HT-29 (cell line): Measurements from ENCODE around the gene NEB. TPM values are rescaled to one million over a fixed set of nuclear protein-coding genes. Genes with fewer than 3 reads are reported as not detected.
"Not testable (repeated sequence)": the region's sequence is repeated elsewhere in the genome, so short reads cannot be mapped to it uniquely, and the experiment has no call there.

Experiments
- DNase-seq: peaks from one replicate; pipeline ENCODE4 v3.0.0-alpha.2; 2015; ENCODE audit warnings: low spot score
- total RNA-seq: library from RNA; depleted of rRNA; stranded (reverse); fragments of >200 nt; shearing (Covaris generic); gene quantifications from 2 replicates; pipeline ENCODE4 v1.2.3, GENCODE V29; 2014

The NEB gene
- total RNA-seq, 1 experiment from 2014 or later: 1.0 TPM

- no peak for DNase-seq
Observed at GRCh38 chr2:151614606-151615306, 119.5 kb downstream of the NEB start.

GRCh38 chr2:151614159-151614558 is 120.1 kb downstream of the NEB start:
- no peak for DNase-seq

GRCh38 chr2:151611351-151611750 is 122.9 kb downstream of the NEB start:
- DNase-seq: no peak

GRCh38 chr2:151610310-151610709 is 124.0 kb downstream of the NEB start:
- DNase-seq: no peak

GRCh38 chr2:151609705-151610104 is 124.6 kb downstream of the NEB start:
- DNase-seq: no peak

- not testable (repeated sequence) for DNase-seq
Observed at GRCh38 chr2:151607459-151608424, 126.5 kb downstream of the NEB start.

- DNase-seq: not testable (repeated sequence)
Observed at GRCh38 chr2:151603530-151603929, 130.7 kb downstream of the NEB start.

- DNase-seq: not testable (repeated sequence)
Observed at GRCh38 chr2:151602402-151602801, 131.9 kb downstream of the NEB start.

GRCh38 chr2:151601803-151602202 is 132.5 kb downstream of the NEB start:
- DNase-seq: not testable (repeated sequence)

GRCh38 chr2:151596903-151597608 is 137.2 kb downstream of the NEB start:
- DNase-seq: not testable (repeated sequence)

GRCh38 chr2:151591908-151592255 is 142.4 kb downstream of the NEB start:
- not testable (repeated sequence) for DNase-seq

GRCh38 chr2:151591250-151591907 is 142.9 kb downstream of the NEB start:
- not testable (repeated sequence) for DNase-seq

GRCh38 chr2:151581300-151581699 is 153.0 kb downstream of the NEB start:
- not testable (repeated sequence) for DNase-seq

GRCh38 chr2:151580697-151581096 is 153.6 kb downstream of the NEB start:
- DNase-seq: not testable (repeated sequence)

- DNase-seq: no peak
Observed at GRCh38 chr2:151577116-151577515, 157.2 kb downstream of the NEB start.

GRCh38 chr2:151576080-151576479 is 158.2 kb downstream of the NEB start:
- DNase-seq: no peak

GRCh38 chr2:151575338-151575737 is 158.9 kb downstream of the NEB start:
- no peak for DNase-seq

GRCh38 chr2:151570191-151570590 is 164.1 kb downstream of the NEB start:
- DNase-seq: no peak

- no peak for DNase-seq
Observed at GRCh38 chr2:151569167-151569566, 165.1 kb downstream of the NEB start.

GRCh38 chr2:151568501-151568900 is 165.8 kb downstream of the NEB start:
- DNase-seq: no peak

- DNase-seq: no peak
Observed at GRCh38 chr2:151567006-151567405, 167.3 kb downstream of the NEB start.
